Heart left ventricle (tissue), 13 donors: ENCODE data around the gene SMPDL3A.

Experiments
- CTCF ChIP-seq, 12 donors: fragments of 200-600 bp; sonication (generic) in 4 of 12; IDR thresholded peaks; one replicate each; pipeline versions ENCODE4 v1.5.0 to v1.8.0; 2018 to 2022; ENCODE audit warnings: antibody characterized with exemption in 12 of 12, mild to moderate bottlenecking in 5 of 12
- POLR2A ChIP-seq, 2 donors: fragments of 450-650 bp; IDR thresholded peaks; one replicate each; pipeline ENCODE4 v1.6.1; 2017; ENCODE audit warnings: antibody characterized with exemption in 2 of 2, mild to moderate bottlenecking in 2 of 2, moderate library complexity in 2 of 2
- donor health status: ischemic (EF 13 %, LVEDD 7.1; RV severe dilation, severe dysfunction).
- donor health status: DM: no; HTN: yes; CAD: no.
- donor health status: DM: no; HTN: no; CAD: no.
- donor health status: ischemic (EF 25% LVEDD 6.9; RV normal size, moderate dysfunction).
- donor health status: ischemic (EF 25% LVEDD 5.7; RV mildly dilated, moderate dysfunction).
- donor health status: ischemic (EF 35%, LVEDD 5.7; RV mildly dilated, moderate dysfunction).
- donor health status: nonischemic (EF 11% LVEDD 7.7; RV severe dilation, severe dysfunction).
- donor health status: DM: yes; HTN: yes; CAD: no.
- donor health status: PGD.
- donor health status: ischemic (EF 29% LVEDD 5.4; RV normal size, mild dysfunction).
- donor health status: nonischemic (EF 23%, LVEDD 6.1; RV moderate dilation, normal function).

- TF ChIP-seq POLR2A (IDR thresholded peaks at IDR 0.05) (no peak), CTCF (IDR thresholded peaks at IDR 0.05) (no peak)
Observed at GRCh38 chr6:122853259-122853995, 64.4 kb downstream of the SMPDL3A start.
